ENCODE results near the gene FBXO38. TPM values are rescaled to one million over a fixed set of nuclear protein-coding genes. Genes with fewer than 3 reads are reported as not detected.

The FBXO38 gene
- total and polyA plus RNA-seq, 2 experiments from 2014 or later, result 24.2 to 42.9 TPM

GRCh38 chr5:148394587-148395019 lies 10.8 kb downstream of the FBXO38 start:
- Histone ChIP-seq H3K4me3 (no peak overlapping the region), H3K27me3 (no peaks in the 10 kb centered on the region), H3K9me3 (ENCODE audit: low read depth) (no peaks in the 10 kb centered on the region), H3K36me3 (peaks cover 26% of the 10 kb centered on the region), H3K27ac (no peak overlapping the region), H3K4me1 (ENCODE audit: low read depth) (peaks cover 10% of the 10 kb centered on the region)
- no peak for TF ChIP-seq CTCF (IDR thresholded peaks at IDR 0.05; ENCODE audit: low read depth, low read length)
- DNase-seq (ENCODE audit: low read depth in 1 of 2, low spot score in 1 of 2), result no peak

GRCh38 chr5:148395031-148395430 lies 11.3 kb downstream of the FBXO38 start:
- no peak for DNase-seq (ENCODE audit: low read depth in 1 of 2, low spot score in 1 of 2)
- H3K4me3 ChIP-seq, result no peak overlapping the region
- no peak overlapping the region for H3K27ac ChIP-seq
- peaks cover 28% of the 10 kb centered on the region for H3K36me3 ChIP-seq
- H3K27me3 ChIP-seq, result no peaks in the 10 kb centered on the region
- no peaks in the 10 kb centered on the region for H3K9me3 ChIP-seq (ENCODE audit: low read depth)
- peaks cover 10% of the 10 kb centered on the region for H3K4me1 ChIP-seq (ENCODE audit: low read depth)
- no peak for TF ChIP-seq CTCF (IDR thresholded peaks at IDR 0.05; ENCODE audit: low read depth, low read length)

GRCh38 chr5:148397968-148398595 lies 14.3 kb downstream of the FBXO38 start:
- Histone ChIP-seq H3K36me3 (peaks cover 44% of the 10 kb centered on the region), H3K9me3 (ENCODE audit: low read depth) (no peaks in the 10 kb centered on the region), H3K27ac (peak overlapping the region; percentile 27), H3K4me3 (no peak overlapping the region), H3K4me1 (ENCODE audit: low read depth) (peaks cover 8% of the 10 kb centered on the region), H3K27me3 (no peaks in the 10 kb centered on the region)
- no peak for TF ChIP-seq CTCF (IDR thresholded peaks at IDR 0.05; ENCODE audit: low read depth, low read length)
- no peak for DNase-seq (ENCODE audit: low read depth in 1 of 2, low spot score in 1 of 2)

GRCh38 chr5:148398698-148399121 lies 15.0 kb downstream of the FBXO38 start:
- DNase-seq (ENCODE audit: low read depth in 1 of 2, low spot score in 1 of 2), result no peak
- TF ChIP-seq CTCF (IDR thresholded peaks at IDR 0.05; ENCODE audit: low read depth, low read length), result no peak
- Histone ChIP-seq H3K4me3 (no peak overlapping the region), H3K36me3 (peaks cover 44% of the 10 kb centered on the region), H3K27ac (peak overlapping the region; percentile 18), H3K9me3 (ENCODE audit: low read depth) (no peaks in the 10 kb centered on the region), H3K4me1 (ENCODE audit: low read depth) (peaks cover 14% of the 10 kb centered on the region), H3K27me3 (no peaks in the 10 kb centered on the region)

GRCh38 chr5:148401604-148402003 lies 17.8 kb downstream of the FBXO38 start:
- peak in 1 of 2 donors; percentile 27 for DNase-seq (ENCODE audit: low read depth in 1 of 2, low spot score in 1 of 2)
- H3K27ac ChIP-seq, result no peak overlapping the region
- peaks cover 27% of the 10 kb centered on the region for H3K4me1 ChIP-seq (ENCODE audit: low read depth)
- H3K9me3 ChIP-seq (ENCODE audit: low read depth), result no peaks in the 10 kb centered on the region
- peaks cover 43% of the 10 kb centered on the region for H3K36me3 ChIP-seq
- H3K27me3 ChIP-seq, result no peaks in the 10 kb centered on the region
- H3K4me3 ChIP-seq, result no peak overlapping the region
- no peak for TF ChIP-seq CTCF (IDR thresholded peaks at IDR 0.05; ENCODE audit: low read depth, low read length)
